ENCODE results near the gene CLCN4.

Gene CLCN4

DNA sequence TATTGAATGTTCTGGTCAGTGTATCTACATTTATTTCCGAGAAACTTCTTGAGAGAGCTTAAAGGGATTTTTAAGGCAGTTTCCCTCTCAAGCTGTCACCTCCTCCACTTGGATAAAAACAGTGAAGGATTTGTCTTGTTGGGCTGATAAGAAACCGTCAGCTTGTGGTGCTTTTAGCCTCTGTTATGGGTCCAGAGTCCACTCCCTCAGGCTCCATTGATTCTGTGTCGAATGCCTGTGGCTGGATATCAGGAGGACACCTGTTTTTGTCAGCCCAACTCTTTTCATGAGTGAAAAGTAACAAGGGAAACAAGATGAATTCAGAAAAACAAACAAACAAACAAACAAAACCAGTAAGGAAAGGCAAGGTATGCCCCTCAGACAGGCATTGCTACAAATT, 12.4 kb downstream of the CLCN4 start:
- DNase-seq = no peak

DNA sequence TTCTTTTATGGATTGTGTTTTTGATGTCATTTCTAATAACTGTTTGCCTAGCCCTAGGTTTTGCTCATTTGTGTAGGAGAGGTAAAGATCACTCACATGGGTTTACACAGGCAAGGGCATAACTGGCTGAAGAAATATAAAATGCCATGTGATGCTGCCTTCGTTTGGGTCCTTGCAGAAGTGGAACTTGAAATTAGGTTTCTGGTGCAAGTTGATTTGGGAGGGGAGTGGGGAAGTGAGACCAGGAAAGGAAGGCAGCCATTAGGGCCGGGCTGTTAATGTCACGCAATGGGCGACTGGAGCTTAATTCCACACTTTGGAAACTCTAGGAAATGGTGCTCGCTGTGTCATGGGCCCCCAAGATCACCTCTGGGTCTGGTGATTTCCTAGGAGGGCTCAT, 14.5 kb downstream of the CLCN4 start:
- no peak for DNase-seq

DNA sequence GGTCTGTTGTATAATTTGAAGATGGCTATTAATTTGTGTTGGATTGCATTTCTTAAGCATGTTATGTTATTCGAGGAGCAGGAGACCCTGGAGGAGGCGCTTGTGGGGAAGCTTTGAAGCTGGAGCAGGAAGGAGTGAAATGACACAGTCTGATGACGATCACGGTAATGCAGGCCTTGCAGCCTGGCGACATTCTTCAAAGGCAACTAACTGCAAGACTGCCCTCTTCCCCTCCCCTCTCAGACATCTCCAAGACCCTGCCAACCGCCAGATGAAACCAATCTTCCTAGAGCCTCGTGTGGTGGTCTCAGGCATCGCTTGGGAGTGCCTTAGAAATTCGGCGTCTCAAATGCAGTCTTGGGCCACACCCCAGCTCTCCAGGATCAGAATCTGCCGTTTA, 16.1 kb downstream of the CLCN4 start:
- no peak for DNase-seq

GRCh38 chrX:10173331-10173900, 16.6 kb downstream of the CLCN4 start:
- DNase-seq = no peak

GRCh38 chrX:10174051-10174450, 17.3 kb downstream of the CLCN4 start:
- no peak for DNase-seq

DNA sequence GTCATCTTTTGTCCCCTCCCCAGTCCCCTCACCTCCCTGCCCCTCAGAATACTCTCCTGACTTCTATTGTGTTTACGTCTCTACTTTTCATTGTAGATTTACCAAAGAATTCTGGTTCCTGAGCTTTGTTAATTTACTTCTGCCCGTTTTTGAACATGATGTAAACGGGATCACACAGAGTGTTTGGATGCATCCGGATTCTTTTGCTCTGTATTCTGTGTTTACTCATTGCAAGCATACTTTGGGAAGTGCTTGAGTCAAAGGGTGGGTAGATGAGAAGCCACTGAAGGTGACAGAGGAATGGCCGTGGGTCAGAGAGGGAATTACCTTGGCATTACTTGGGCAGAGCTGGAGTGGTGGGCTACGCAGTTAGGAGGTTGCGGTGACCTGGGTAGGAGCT, 18.0 kb downstream of the CLCN4 start:
- no peak for DNase-seq

DNA sequence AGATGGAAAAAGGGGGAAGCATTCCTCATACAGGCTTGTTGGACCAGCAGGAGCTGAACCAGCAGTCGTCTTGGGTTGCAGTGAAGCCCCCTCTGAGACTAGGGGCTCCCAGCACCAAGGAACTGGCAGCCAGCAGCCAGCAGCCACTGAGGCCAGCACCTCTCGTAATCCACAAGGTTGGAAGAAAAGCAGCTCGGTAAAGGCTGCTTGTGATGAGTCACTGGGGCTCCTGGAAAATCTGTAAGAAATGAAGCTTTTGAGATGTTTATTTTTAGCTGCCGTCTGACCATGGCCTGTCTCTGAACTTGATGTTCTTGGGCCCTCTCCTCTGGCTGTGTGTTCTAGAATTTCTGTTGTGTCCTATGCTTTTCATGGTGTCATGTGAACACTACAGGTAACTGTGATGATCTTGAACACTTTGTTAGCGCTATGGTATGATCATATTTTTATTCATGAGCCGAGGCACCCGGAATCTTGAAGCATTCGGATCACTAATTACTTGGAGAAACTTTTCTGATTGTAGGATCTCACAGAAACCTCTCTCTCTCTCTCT, 18.6 kb downstream of the CLCN4 start:
- no peak for DNase-seq

DNA sequence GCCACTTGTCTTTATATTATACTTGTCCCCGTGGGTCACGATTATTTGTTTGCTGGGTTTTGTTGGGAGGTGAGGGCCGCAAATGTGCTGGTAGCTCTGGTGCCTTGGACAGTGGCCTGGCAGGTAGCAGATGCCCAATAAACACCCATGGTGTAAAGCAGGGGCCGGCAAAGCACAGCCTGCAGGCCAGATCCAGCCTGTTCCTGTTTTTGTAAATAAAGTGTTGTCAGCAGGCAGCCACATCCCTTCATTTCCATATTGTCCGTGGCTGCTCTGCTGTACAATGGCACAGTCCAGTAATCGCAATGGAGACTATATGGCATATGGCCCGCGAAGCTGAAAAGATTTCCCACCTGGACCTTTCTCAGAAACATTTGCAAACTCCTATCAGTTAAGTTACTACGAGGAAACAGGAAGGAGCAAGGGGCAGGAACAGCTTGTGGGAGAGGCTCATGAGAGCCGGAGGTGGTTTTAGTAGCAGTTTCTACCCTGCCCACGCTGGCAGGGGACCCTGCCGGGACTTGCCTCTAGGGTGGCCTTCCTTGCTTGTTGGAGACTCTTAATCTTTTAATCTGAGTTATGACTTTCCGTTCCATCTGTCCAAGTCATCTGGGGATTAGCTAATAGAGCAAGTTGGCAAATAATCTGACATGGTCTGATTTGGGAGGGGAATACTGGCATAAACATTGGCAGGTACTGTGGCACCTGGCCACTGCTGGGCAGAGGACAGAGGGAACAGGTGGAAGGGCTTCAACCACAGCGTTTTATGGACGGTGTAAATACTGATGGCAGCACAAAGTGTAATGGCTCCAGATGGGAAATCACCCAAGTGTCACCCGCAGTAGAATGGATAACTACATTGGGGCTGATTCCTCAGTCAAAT, 19.6 kb downstream of the CLCN4 start:
- DNase-seq = no peak

- no peak for DNase-seq
Measured at GRCh38 chrX:10177004-10177396, 20.2 kb downstream of the CLCN4 start.

- DNase-seq = no peak
Measured at GRCh38 chrX:10177601-10178000, 20.8 kb downstream of the CLCN4 start.

- DNase-seq = no peak
Measured at GRCh38 chrX:10178866-10179463, 22.2 kb downstream of the CLCN4 start.

DNA sequence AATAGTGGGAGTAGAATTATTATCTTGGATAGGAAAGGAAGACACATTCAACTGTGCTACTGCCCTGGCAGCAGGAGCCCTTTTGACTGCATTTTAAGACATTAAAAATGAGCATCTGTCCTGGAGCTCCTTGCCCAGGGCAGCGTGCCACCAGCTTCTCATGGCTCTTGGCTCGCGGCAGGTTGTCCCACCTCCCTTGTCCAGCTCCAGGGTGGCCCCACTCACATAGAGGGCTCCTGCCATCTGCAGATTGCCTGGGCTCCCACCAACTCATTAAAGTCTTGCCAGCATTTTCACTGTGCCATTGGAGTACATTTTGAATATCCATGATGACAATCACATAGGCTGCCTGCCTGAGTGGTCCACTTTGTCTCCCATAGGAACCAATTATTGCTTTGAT, 27.0 kb downstream of the CLCN4 start:
- no peak for DNase-seq

- no peak for DNase-seq
Measured at GRCh38 chrX:10184411-10184810, 27.6 kb downstream of the CLCN4 start.

DNA sequence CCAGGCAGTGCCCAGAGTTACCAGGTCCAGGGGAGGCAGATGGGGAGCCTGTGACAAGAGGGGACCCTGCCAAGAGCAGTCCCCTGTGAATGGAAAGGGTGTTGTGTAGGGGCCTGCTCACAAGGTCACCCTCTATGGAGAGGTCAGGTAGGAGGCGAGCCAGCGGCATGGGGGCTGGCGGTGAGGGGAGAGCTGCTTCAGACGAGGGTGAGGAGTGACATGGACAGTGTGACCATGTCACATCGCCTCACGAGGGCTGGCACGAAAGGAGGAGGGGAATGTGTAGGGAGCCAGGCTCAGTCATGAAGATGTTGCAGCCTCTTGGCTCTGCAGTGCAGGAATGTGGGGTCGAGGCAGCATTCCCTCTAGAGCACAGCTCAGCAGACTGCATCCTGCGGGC, 29.6 kb downstream of the CLCN4 start:
- DNase-seq = no peak

- no peak for DNase-seq
Measured at GRCh38 chrX:10187421-10187820, 30.6 kb downstream of the CLCN4 start.

- DNase-seq = peak; percentile 69
Measured at GRCh38 chrX:10189317-10190268, 32.8 kb downstream of the CLCN4 start.

DNA sequence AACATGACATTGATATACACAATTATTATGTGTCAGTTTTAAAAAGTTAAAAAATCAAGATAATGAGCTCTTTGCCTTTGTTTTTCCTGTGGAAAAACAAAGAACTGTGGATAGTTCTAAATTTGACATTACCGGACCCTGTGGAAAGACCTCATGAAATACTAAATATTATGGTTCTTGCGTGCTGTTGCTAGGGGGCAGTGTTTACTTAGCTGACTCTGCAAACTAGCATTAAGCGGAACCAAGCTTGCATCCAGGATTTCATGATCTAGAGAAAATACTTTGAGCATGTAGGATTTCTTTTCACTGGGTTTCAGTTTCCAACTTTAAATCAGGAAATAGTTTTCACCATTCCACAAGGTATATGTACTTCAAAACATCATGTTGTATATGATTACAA, 33.6 kb downstream of the CLCN4 start:
- DNase-seq = peak; percentile 80

DNA sequence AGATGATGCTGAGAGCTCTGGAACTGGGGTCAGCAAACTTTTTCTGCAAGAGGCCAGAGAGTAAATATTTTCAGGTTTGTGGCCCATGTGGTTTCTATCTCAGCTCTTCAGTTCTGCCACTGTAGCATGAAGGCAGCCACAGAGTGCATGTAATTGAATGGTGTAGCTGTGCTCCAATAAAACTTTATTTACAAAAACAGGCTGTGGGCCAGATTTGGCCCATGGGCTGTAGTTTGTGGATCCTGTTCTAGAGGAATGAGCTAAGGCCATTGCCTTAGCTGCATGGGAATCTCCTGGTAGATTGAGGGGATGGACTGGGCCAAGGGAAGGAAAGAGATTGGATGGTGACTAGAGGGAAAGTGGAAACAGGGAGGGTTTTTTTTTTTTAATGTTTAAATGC, 36.8 kb downstream of the CLCN4 start:
- no peak for DNase-seq

- DNase-seq = no peak
Measured at GRCh38 chrX:10195425-10195824, 38.6 kb downstream of the CLCN4 start.

DNA sequence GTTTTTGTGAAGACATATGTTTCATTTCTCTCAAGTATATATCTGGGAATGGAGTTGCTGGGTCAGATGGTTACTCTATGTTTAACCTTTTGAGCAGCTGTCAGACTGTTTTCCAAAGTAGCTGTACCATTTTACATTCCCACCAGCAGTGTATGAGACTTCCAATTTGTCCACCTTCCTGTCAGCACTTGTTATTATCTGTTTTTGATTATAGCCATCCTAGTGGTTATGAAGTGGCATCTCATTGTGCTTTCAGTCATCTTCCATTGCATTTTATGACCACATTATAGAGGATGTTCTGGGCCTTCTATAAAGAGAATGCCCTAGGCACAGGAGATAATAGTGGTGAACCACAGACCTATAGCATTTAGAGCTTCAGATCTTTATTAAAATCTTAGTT, 39.2 kb downstream of the CLCN4 start:
- no peak for DNase-seq

DNA sequence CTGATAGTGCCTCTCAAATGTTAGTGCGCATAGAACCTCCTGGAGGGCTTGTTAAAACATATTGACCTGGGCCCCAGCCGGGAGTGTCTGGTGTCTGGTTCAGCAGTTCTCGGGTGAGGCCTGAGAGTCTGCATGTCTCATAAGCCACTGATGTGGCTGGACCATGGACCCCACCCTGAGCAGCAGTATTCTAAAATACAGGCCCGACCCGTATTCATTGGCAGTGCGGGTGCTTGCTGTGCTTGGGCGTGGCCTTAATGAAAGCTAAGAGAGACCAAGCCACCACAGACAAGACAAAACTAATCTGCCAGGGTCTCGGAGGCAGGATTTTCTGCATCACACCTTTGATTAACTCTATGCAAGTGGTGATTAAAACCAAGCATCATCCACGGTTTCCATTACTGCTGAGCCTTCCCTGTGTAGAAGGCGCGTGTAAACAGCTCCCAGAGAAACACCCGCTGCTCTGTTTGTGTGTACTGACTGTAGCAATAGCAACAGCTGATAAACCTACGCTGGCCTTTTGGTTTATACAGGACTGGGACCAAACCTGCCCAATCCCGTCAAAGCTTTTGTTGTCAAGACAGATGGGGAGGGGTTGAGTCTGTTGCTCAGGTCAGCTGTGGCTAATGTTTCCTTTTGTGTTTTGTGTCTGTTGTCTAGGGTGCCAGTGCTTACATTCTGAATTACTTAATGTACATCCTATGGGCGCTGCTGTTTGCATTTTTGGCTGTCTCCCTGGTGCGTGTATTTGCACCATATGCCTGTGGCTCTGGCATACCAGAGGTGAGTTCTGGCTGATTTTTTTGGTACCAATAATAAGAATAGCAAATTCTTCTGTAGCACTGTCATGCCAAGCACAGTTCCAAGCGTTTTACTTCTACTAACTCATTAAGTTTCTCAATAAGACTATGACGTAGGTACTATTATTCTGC, 40.8 kb downstream of the CLCN4 start:
- peak; percentile 2 for DNase-seq

- DNase-seq = no peak
Measured at GRCh38 chrX:10198254-10198653, 41.5 kb downstream of the CLCN4 start.

All from DMS53 (cell line).